Measurements from ENCODE around the gene BDKRB2.

Gene BDKRB2

DNA sequence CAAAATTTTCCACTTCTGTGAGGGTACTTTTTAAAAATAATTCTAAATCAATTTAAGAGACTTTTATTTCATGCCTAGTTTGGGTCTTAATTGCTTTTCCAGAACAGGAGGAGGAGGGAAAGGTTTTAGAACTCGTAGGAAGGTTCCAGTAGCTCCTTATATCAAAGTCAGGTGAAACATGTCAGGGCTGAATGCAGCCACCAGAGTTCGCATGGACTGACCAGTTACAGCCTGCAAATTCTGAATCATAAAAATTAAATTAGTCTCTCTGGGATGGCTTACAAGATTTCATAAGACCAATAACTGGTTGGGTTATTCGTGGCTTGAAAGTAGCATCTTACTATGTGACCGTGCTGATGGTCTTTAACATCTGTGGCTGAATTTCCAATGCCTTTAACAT is 51.8 kb downstream of the BDKRB2 start:
- H3K36me3 ChIP-seq (ENCODE audit: control insufficient read depth in 1 of 2, insufficient read depth in 2 of 2, low read length in 2 of 2) = no peaks in the 10 kb centered on the region
- peak overlapping the region in 1 of 2 donors; percentile 31 for H3K4me3 ChIP-seq (ENCODE audit: low read depth in 1 of 2, low read length in 2 of 2)
- H3K27me3 ChIP-seq (ENCODE audit: low read depth, low read length) = no peaks in the 10 kb centered on the region
- peaks cover 0 to 5% of the 10 kb centered on the region in 2 donors for H3K9me3 ChIP-seq (ENCODE audit: control insufficient read depth in 1 of 2, low read length in 2 of 2)
- H3K27ac ChIP-seq (ENCODE audit: low read length) = peak overlapping the region; percentile 76
- peaks cover 0 to 5% of the 10 kb centered on the region in 2 donors for H3K4me1 ChIP-seq (ENCODE audit: control insufficient read depth in 1 of 2, insufficient read depth in 2 of 2, low read length in 2 of 2)

DNA sequence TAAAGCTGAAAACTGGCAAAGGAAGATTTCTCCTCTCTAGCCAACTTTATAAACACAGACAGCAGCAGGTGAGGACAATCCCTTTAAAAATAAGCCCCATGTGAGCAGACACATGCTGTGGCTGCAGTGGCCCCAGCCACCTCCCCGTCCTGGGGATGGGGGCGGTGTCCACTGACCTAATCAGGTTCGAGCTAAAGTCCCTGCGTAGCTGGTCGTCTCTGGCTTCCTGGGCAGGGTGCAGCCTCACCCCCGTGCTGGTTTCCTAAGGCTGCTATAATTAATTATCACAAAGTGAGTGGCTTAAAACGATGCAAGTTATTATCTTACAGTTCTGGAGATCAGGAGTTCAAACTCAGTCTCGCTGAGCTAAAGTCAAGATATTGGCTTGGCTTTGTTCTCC is 52.4 kb downstream of the BDKRB2 start:
- peaks cover 0 to 5% of the 10 kb centered on the region in 2 donors for H3K9me3 ChIP-seq (ENCODE audit: control insufficient read depth in 1 of 2, low read length in 2 of 2)
- H3K4me1 ChIP-seq (ENCODE audit: control insufficient read depth in 1 of 2, insufficient read depth in 2 of 2, low read length in 2 of 2) = peaks cover 4 to 10% of the 10 kb centered on the region in 2 donors
- no peaks in the 10 kb centered on the region for H3K27me3 ChIP-seq (ENCODE audit: low read depth, low read length)
- no peaks in the 10 kb centered on the region for H3K36me3 ChIP-seq (ENCODE audit: control insufficient read depth in 1 of 2, insufficient read depth in 2 of 2, low read length in 2 of 2)
- H3K4me3 ChIP-seq (ENCODE audit: low read depth in 1 of 2, low read length in 2 of 2) = peak overlapping the region in 1 of 2 donors; percentile 31
- H3K27ac ChIP-seq (ENCODE audit: low read length) = peak overlapping the region; percentile 76

DNA sequence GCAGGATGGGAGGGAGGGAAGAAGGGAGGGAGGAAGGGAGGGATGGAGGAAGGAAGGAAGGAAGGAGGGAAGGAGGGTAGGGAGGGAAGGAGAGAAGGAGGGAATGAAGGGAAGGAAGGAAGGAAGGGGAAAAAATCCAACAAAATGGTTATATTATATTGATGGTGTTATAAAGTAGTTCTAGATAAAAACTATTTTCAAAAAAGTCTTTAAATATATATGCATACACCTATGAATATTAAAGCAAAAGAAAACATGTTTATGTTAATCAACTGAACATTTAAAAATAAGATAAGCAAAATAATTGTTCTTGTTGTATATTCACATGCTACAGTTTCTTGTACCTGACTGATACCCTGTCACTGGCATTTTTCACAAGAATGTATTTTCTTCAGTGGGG is 53.3 kb downstream of the BDKRB2 start:
- peaks cover 7 to 10% of the 10 kb centered on the region in 2 donors for H3K4me1 ChIP-seq (ENCODE audit: control insufficient read depth in 1 of 2, insufficient read depth in 2 of 2, low read length in 2 of 2)
- H3K9me3 ChIP-seq (ENCODE audit: control insufficient read depth in 1 of 2, low read length in 2 of 2) = peaks cover 0 to 5% of the 10 kb centered on the region in 2 donors
- no peaks in the 10 kb centered on the region for H3K36me3 ChIP-seq (ENCODE audit: control insufficient read depth in 1 of 2, insufficient read depth in 2 of 2, low read length in 2 of 2)
- no peaks in the 10 kb centered on the region for H3K27me3 ChIP-seq (ENCODE audit: low read depth, low read length)
- H3K4me3 ChIP-seq (ENCODE audit: low read depth in 1 of 2, low read length in 2 of 2) = no peak overlapping the region
- H3K27ac ChIP-seq (ENCODE audit: low read length) = no peak overlapping the region

DNA sequence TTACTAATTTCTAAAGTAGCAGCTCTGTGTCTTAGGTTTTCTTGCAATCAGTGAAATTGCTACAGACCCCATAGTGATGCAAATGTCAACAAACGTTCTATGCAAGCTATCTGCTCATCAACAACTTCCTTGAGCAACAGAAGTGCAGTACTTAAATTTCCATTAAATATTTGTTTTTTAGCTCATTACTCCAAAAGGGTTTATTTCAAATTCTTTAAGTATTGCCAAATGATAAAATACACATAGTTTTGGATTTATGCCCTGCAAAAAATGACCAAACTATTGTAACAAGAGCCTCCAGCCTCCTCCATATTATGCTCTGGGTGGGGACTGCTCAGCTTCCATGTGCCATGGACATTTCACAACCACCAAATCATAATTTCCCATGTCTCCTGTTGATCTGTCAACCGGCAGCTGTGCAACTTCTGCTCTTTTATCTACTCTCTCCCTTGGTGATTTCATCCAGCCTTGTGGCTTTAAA is 55.7 kb downstream of the BDKRB2 start:
- H3K4me1 ChIP-seq (ENCODE audit: control insufficient read depth in 1 of 2, insufficient read depth in 2 of 2, low read length in 2 of 2) = peaks cover 6 to 14% of the 10 kb centered on the region in 2 donors
- no peaks in the 10 kb centered on the region for H3K27me3 ChIP-seq (ENCODE audit: low read depth, low read length)
- no peak overlapping the region for H3K27ac ChIP-seq (ENCODE audit: low read length)
- peaks cover 0 to 5% of the 10 kb centered on the region in 2 donors for H3K9me3 ChIP-seq (ENCODE audit: control insufficient read depth in 1 of 2, low read length in 2 of 2)
- H3K36me3 ChIP-seq (ENCODE audit: control insufficient read depth in 1 of 2, insufficient read depth in 2 of 2, low read length in 2 of 2) = no peaks in the 10 kb centered on the region
- no peak overlapping the region for H3K4me3 ChIP-seq (ENCODE audit: low read depth in 1 of 2, low read length in 2 of 2)

DNA sequence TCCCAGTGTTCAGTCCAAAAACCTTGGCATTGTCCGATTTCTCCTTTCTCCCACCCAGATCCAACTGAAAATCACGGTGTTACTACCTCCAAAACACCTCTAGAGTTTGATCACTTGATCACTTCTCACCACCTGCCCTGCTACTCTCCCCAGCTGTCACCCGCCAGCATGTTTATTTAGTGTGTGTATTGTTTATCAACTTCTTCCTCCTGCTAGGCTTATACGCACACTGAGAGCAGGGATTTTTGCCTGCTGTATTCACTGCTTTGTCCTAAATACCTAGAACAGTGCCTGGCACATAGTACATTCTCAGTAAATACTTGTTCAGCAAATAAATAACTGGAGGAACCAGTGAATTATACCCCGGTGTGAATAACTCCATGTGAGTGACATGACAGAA is 56.4 kb downstream of the BDKRB2 start:
- Histone ChIP-seq H3K36me3 (ENCODE audit: control insufficient read depth in 1 of 2, insufficient read depth in 2 of 2, low read length in 2 of 2) (no peaks in the 10 kb centered on the region), H3K4me1 (ENCODE audit: control insufficient read depth in 1 of 2, insufficient read depth in 2 of 2, low read length in 2 of 2) (peaks cover 6 to 14% of the 10 kb centered on the region in 2 donors), H3K27me3 (ENCODE audit: low read depth, low read length) (no peaks in the 10 kb centered on the region), H3K27ac (ENCODE audit: low read length) (peak overlapping the region; percentile 40), H3K9me3 (ENCODE audit: control insufficient read depth in 1 of 2, low read length in 2 of 2) (peaks cover 0 to 5% of the 10 kb centered on the region in 2 donors), H3K4me3 (ENCODE audit: low read depth in 1 of 2, low read length in 2 of 2) (no peak overlapping the region)

DNA sequence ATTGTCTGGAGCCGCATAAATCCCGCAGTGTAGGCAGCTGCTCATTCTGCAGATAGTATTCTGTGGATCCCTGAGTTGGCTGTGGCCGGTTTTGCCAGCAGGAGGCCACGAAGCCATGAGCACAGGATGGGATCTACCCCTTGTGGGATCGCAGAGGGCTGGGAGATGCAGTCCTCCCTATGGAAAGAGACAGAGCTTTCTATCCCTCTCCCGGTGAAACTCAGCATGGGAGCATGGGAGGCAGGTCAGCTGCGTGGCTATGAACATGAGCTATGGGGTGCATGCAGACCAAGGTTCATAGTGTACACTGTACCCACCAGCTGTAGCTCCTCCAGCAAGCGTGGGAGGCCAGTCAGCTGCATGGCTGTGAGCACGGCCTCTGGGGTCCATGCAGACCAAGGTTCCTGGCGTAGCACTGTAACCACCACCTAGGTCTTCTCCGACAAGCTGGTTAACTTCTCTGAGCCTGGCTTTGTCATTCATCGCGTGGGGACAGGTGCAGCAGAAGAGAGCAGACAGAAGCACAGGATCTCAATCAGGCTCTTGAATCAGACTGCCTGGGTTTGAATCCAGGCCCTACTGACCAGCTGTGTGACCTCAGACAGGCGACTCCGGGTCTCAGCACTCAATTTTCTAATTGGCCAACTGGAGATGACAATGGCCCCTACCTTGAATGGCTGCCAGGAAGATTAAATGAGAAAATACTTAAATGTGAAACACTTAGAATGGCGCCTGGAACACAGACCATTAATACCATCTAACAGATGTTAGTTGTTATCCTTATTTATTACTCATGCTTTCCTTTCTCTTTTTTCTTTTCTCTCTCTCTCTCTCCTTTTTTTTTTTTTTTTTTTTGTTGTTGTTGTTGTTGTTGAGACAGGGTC is 57.4 kb downstream of the BDKRB2 start:
- H3K27ac ChIP-seq (ENCODE audit: low read length) = no peak overlapping the region
- no peaks in the 10 kb centered on the region for H3K27me3 ChIP-seq (ENCODE audit: low read depth, low read length)
- H3K4me1 ChIP-seq (ENCODE audit: control insufficient read depth in 1 of 2, insufficient read depth in 2 of 2, low read length in 2 of 2) = peaks cover 6 to 14% of the 10 kb centered on the region in 2 donors
- H3K9me3 ChIP-seq (ENCODE audit: control insufficient read depth in 1 of 2, low read length in 2 of 2) = peaks cover 0 to 5% of the 10 kb centered on the region in 2 donors
- no peaks in the 10 kb centered on the region for H3K36me3 ChIP-seq (ENCODE audit: control insufficient read depth in 1 of 2, insufficient read depth in 2 of 2, low read length in 2 of 2)
- H3K4me3 ChIP-seq (ENCODE audit: low read depth in 1 of 2, low read length in 2 of 2) = no peak overlapping the region

DNA sequence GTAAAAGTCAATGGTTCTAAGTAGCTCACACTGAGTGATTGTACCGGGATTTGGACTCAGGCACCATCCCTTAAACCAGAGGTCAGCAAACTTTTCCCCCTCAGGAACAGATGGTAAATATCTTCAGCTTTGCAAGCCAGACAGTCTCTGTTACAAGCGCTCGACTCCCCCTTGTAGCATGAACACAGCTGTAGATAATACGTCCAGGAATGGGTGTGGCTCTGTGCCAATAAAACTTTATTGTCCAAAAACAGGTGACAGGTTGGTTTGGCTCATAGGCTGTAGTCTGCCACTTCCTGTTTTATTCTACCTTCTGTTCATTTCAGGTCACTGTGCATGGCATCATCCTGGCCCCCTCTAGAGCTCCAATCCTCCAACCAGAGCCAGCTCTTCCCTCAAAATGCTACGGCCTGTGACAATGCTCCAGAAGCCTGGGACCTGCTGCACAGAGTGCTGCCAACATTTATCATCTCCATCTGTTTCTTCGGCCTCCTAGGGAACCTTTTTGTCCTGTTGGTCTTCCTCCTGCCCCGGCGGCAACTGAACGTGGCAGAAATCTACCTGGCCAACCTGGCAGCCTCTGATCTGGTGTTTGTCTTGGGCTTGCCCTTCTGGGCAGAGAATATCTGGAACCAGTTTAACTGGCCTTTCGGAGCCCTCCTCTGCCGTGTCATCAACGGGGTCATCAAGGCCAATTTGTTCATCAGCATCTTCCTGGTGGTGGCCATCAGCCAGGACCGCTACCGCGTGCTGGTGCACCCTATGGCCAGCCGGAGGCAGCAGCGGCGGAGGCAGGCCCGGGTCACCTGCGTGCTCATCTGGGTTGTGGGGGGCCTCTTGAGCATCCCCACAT is 58.9 kb downstream of the BDKRB2 start:
- peaks cover 6 to 14% of the 10 kb centered on the region in 2 donors for H3K4me1 ChIP-seq (ENCODE audit: control insufficient read depth in 1 of 2, insufficient read depth in 2 of 2, low read length in 2 of 2)
- peaks cover 0 to 5% of the 10 kb centered on the region in 2 donors for H3K9me3 ChIP-seq (ENCODE audit: control insufficient read depth in 1 of 2, low read length in 2 of 2)
- no peaks in the 10 kb centered on the region for H3K27me3 ChIP-seq (ENCODE audit: low read depth, low read length)
- H3K36me3 ChIP-seq (ENCODE audit: control insufficient read depth in 1 of 2, insufficient read depth in 2 of 2, low read length in 2 of 2) = no peaks in the 10 kb centered on the region
- H3K4me3 ChIP-seq (ENCODE audit: low read depth in 1 of 2, low read length in 2 of 2) = no peak overlapping the region
- H3K27ac ChIP-seq (ENCODE audit: low read length) = no peak overlapping the region

DNA sequence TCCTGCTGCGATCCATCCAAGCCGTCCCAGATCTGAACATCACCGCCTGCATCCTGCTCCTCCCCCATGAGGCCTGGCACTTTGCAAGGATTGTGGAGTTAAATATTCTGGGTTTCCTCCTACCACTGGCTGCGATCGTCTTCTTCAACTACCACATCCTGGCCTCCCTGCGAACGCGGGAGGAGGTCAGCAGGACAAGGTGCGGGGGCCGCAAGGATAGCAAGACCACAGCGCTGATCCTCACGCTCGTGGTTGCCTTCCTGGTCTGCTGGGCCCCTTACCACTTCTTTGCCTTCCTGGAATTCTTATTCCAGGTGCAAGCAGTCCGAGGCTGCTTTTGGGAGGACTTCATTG is 59.5 kb downstream of the BDKRB2 start:
- Histone ChIP-seq H3K9me3 (ENCODE audit: control insufficient read depth in 1 of 2, low read length in 2 of 2) (peaks cover 0 to 5% of the 10 kb centered on the region in 2 donors), H3K4me1 (ENCODE audit: control insufficient read depth in 1 of 2, insufficient read depth in 2 of 2, low read length in 2 of 2) (peaks cover 6 to 16% of the 10 kb centered on the region in 2 donors), H3K27ac (ENCODE audit: low read length) (no peak overlapping the region), H3K4me3 (ENCODE audit: low read depth in 1 of 2, low read length in 2 of 2) (no peak overlapping the region), H3K36me3 (ENCODE audit: control insufficient read depth in 1 of 2, insufficient read depth in 2 of 2, low read length in 2 of 2) (no peaks in the 10 kb centered on the region), H3K27me3 (ENCODE audit: low read depth, low read length) (no peaks in the 10 kb centered on the region)

DNA sequence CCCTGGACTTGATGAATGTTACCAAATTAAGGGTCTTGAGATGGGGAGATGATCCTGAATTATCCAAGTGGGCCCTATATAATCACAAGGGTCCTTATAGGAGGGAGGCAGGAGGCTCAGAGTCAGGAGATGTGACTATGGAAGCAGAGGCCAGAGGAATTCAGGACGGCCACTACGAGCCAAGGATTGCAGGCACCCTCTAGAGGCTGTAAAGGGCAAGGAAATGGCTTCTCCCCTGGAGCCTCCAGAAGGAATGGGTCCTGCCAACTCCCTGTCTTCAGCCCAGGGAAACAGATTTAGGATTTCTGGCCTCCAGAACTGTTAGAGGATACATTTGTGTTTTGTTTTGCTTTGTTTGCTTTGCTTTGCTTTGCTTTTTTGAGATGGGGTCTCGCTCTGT is 60.2 kb downstream of the BDKRB2 start:
- H3K4me3 ChIP-seq (ENCODE audit: low read depth in 1 of 2, low read length in 2 of 2) = no peak overlapping the region
- peaks cover 0 to 1% of the 10 kb centered on the region in 2 donors for H3K9me3 ChIP-seq (ENCODE audit: control insufficient read depth in 1 of 2, low read length in 2 of 2)
- peaks cover 6 to 23% of the 10 kb centered on the region in 2 donors for H3K4me1 ChIP-seq (ENCODE audit: control insufficient read depth in 1 of 2, insufficient read depth in 2 of 2, low read length in 2 of 2)
- no peaks in the 10 kb centered on the region for H3K27me3 ChIP-seq (ENCODE audit: low read depth, low read length)
- no peak overlapping the region for H3K27ac ChIP-seq (ENCODE audit: low read length)
- no peaks in the 10 kb centered on the region for H3K36me3 ChIP-seq (ENCODE audit: control insufficient read depth in 1 of 2, insufficient read depth in 2 of 2, low read length in 2 of 2)

DNA sequence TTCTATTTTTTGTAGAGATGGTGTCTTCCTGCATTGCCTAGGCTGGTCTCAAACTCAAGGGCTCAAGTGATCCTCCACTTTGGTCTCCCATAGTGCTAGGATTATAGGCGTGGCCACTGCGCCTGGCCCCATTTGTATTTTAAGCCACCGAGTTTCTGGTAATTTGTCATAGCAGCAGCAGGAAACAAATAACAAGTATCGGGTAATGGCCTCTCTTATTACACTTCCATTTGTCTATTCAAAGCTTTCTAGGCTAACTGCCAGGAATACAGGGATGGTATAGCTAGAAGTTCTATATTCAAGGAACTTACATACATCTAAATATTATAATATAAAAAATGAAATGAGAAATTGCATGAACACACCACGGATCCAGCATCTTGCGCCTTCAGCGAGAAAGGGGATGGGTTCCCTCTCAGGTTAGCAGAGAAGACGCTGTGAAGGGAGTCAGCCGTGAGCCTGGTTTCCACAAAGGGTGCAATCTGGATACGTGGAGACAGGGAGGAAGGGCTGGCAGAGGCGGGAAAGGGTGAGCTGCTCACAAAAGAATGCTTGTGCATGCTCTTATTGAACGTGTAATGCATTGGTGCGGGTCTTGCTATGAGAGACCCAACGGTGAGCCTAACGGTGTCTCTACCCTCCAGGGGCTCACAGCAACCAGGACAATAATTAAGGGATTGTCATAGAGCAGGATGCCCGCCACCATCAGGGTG is 60.9 kb downstream of the BDKRB2 start:
- Histone ChIP-seq H3K4me1 (ENCODE audit: control insufficient read depth in 1 of 2, insufficient read depth in 2 of 2, low read length in 2 of 2) (peaks cover 6 to 24% of the 10 kb centered on the region in 2 donors), H3K4me3 (ENCODE audit: low read depth in 1 of 2, low read length in 2 of 2) (no peak overlapping the region), H3K27ac (ENCODE audit: low read length) (no peak overlapping the region), H3K36me3 (ENCODE audit: control insufficient read depth in 1 of 2, insufficient read depth in 2 of 2, low read length in 2 of 2) (no peaks in the 10 kb centered on the region), H3K9me3 (ENCODE audit: control insufficient read depth in 1 of 2, low read length in 2 of 2) (no peaks in the 10 kb centered on the region), H3K27me3 (ENCODE audit: low read depth, low read length) (no peaks in the 10 kb centered on the region)

DNA sequence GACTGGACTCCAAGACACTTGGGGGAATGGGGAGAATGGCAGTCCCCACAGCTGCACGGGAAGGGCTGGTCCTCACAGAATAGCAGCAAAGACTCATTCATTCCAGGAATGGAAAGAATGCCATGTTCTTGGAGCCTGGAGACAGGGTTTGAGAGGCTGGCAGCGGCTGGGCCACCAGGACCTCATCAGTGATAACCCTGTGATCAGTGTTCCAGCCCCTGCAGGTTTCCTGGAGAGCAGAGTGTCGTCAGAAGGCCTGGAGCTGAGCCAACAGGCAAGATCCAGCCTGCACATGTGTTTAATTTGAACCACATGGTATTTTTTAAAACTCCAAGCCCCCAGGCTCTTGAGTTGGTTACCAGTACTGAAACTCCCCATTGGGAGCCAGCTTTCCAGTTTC is 62.7 kb downstream of the BDKRB2 start:
- H3K27ac ChIP-seq (ENCODE audit: low read length) = no peak overlapping the region
- H3K4me1 ChIP-seq (ENCODE audit: control insufficient read depth in 1 of 2, insufficient read depth in 2 of 2, low read length in 2 of 2) = peaks cover 0 to 18% of the 10 kb centered on the region in 2 donors
- no peak overlapping the region for H3K4me3 ChIP-seq (ENCODE audit: low read depth in 1 of 2, low read length in 2 of 2)
- H3K36me3 ChIP-seq (ENCODE audit: control insufficient read depth in 1 of 2, insufficient read depth in 2 of 2, low read length in 2 of 2) = no peaks in the 10 kb centered on the region
- peaks cover 0 to 5% of the 10 kb centered on the region in 2 donors for H3K9me3 ChIP-seq (ENCODE audit: control insufficient read depth in 1 of 2, low read length in 2 of 2)
- no peaks in the 10 kb centered on the region for H3K27me3 ChIP-seq (ENCODE audit: low read depth, low read length)

All from muscle layer of duodenum (tissue), 2 donors.